ENCODE measurements around the gene CALHM3.

CALHM3 gene

GRCh38 chr10:103443475-103444185 lies 35.4 kb downstream of the CALHM3 start:
- no peak overlapping the region for H3K27ac ChIP-seq (ENCODE audit: low read depth, low read length)
- H3K4me1 ChIP-seq (ENCODE audit: insufficient read depth, low read length): peaks cover 12% of the 10 kb centered on the region
- H3K36me3 ChIP-seq (ENCODE audit: insufficient read depth, low read length): peaks cover 82% of the 10 kb centered on the region

DNA sequence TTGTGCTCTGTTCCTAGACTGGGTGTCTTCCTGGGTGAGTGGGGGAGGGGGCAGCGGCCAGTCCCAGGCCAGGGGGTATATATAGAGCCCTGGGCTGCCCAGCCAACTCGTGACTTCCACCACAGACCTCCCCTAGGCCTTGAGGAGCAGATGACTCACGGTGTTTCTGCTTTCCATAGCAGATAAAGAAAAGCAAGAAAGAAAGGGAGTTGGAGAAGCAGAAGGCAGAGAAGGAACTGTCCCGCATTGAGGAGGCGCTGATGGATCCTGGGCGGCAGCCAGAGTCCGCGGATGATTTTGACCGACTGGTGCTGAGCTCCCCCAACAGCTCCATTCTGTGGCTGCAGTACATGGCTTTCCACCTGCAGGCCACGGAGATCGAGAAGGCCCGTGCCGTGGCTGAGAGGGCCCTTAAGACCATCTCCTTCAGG lies 37.0 kb downstream of the CALHM3 start:
- H3K27ac ChIP-seq (ENCODE audit: low read depth, low read length): no peak overlapping the region
- H3K4me3 ChIP-seq (ENCODE audit: low read depth in 1 of 2, low read length in 2 of 2): no peak overlapping the region
- no peaks in the 10 kb centered on the region for H3K27me3 ChIP-seq (ENCODE audit: control insufficient read depth in 1 of 2, insufficient read depth in 2 of 2, low read length in 2 of 2)
- H3K9ac ChIP-seq (ENCODE audit: low read length): no peak overlapping the region
- H3K4me1 ChIP-seq (ENCODE audit: insufficient read depth, low read length): peaks cover 4% of the 10 kb centered on the region
- peaks cover 83% of the 10 kb centered on the region for H3K36me3 ChIP-seq (ENCODE audit: insufficient read depth, low read length)
- no peaks in the 10 kb centered on the region for H3K9me3 ChIP-seq (ENCODE audit: low read length)

More at GRCh38 chr10:103443475-103444185, 35.4 kb downstream of the CALHM3 start:
- Histone ChIP-seq H3K9ac (ENCODE audit: low read length) (no peak overlapping the region), H3K4me3 (ENCODE audit: low read depth in 1 of 2, low read length in 2 of 2) (no peak overlapping the region), H3K9me3 (ENCODE audit: low read length) (no peaks in the 10 kb centered on the region), H3K27me3 (ENCODE audit: control insufficient read depth in 1 of 2, insufficient read depth in 2 of 2, low read length in 2 of 2) (no peaks in the 10 kb centered on the region)

DNA sequence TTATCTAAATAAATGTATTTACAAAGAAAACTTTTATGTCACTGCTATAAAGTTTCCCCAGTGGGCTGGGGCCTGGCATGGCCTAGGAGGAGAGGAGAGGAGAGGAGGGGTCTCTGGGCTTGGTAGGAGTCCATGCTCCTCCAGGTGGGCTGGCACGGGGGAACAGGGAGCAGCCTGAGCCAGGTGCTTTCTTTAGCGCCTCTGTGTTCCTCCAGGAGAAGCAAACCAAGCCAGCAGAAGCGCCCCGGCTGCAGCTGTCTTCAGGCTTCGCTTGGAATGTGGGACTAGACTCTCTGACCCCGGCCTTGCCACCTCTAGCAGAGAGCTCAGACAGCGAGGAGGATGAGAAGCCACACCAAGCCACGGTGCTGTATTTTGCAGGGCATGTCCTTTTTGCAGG lies 37.4 kb downstream of the CALHM3 start:
- no peak overlapping the region for H3K4me3 ChIP-seq (ENCODE audit: low read depth in 1 of 2, low read length in 2 of 2)
- H3K4me1 ChIP-seq (ENCODE audit: insufficient read depth, low read length): no peaks in the 10 kb centered on the region
- H3K27ac ChIP-seq (ENCODE audit: low read depth, low read length): no peak overlapping the region
- no peak overlapping the region for H3K9ac ChIP-seq (ENCODE audit: low read length)
- H3K36me3 ChIP-seq (ENCODE audit: insufficient read depth, low read length): peaks cover 84% of the 10 kb centered on the region
- H3K9me3 ChIP-seq (ENCODE audit: low read length): no peaks in the 10 kb centered on the region
- H3K27me3 ChIP-seq (ENCODE audit: control insufficient read depth in 1 of 2, insufficient read depth in 2 of 2, low read length in 2 of 2): no peaks in the 10 kb centered on the region

DNA sequence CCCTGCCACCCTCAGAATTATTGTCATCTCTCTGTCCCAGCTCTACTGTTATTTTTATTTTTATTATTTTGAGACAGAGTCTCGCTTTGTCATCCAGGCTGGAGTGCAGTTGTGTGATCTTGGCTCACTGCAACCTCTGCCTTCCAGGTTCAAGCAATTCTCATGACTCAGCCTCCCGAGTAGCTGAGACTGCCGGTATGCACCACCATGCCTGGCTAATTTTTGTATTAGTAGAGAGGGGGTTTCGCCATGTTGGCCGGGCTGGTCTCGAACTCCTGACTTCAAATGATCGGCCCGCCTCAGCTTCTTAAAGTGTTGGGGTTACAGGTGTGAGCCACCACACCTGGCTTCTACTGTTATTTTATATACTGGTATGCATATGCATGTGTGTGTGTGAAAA lies 37.8 kb downstream of the CALHM3 start:
- Histone ChIP-seq H3K9ac (ENCODE audit: low read length) (no peak overlapping the region), H3K4me1 (ENCODE audit: insufficient read depth, low read length) (no peaks in the 10 kb centered on the region), H3K36me3 (ENCODE audit: insufficient read depth, low read length) (peaks cover 84% of the 10 kb centered on the region), H3K9me3 (ENCODE audit: low read length) (no peaks in the 10 kb centered on the region), H3K4me3 (ENCODE audit: low read depth in 1 of 2, low read length in 2 of 2) (no peak overlapping the region), H3K27ac (ENCODE audit: low read depth, low read length) (no peak overlapping the region), H3K27me3 (ENCODE audit: control insufficient read depth in 1 of 2, insufficient read depth in 2 of 2, low read length in 2 of 2) (no peaks in the 10 kb centered on the region)

DNA sequence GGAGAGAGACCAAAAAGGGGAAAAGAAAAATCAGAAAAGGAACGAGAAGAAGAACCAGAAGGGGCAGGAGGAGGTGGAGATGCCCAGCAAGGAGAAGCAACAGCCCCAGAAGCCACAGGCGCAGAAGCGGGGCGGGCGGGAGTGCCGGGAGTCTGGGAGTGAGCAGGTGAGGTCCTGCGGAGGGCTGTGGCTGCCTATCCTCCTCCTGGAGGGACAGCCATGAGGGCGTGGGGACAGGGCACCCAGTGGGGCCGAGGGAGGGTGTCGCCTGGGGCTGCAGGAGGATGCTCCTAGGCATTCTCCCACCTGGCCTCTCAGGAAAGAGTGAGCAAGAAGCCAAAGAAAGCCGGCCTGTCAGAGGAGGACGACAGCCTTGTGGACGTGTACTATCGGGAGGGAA lies 38.6 kb downstream of the CALHM3 start:
- H3K27ac ChIP-seq (ENCODE audit: low read depth, low read length): no peak overlapping the region
- no peak overlapping the region for H3K9ac ChIP-seq (ENCODE audit: low read length)

DNA sequence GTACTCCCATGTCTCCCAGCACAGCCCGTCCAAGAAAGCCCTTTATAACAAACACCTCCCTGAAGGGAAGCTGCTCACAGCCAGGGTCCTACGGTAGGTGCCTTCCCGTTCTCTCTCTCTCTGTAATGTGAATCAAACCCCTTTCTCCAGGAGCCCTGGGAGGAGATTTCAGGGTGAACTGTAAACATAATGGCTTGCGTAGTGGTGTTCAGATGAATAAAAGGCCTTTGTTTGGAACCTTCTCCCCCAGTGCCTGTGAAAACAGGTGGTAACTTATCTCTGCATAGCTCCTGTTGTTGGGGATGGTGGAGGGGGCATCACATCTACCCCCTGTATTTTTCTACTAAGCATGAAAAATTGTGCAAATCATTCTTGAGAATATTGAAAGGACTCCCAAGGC lies 39.3 kb downstream of the CALHM3 start:
- Histone ChIP-seq H3K4me1 (ENCODE audit: insufficient read depth, low read length) (no peaks in the 10 kb centered on the region), H3K36me3 (ENCODE audit: insufficient read depth, low read length) (peaks cover 80% of the 10 kb centered on the region), H3K9ac (ENCODE audit: low read length) (no peak overlapping the region), H3K27ac (ENCODE audit: low read depth, low read length) (no peak overlapping the region), H3K4me3 (ENCODE audit: low read depth in 1 of 2, low read length in 2 of 2) (no peak overlapping the region), H3K9me3 (ENCODE audit: low read length) (no peaks in the 10 kb centered on the region), H3K27me3 (ENCODE audit: control insufficient read depth in 1 of 2, insufficient read depth in 2 of 2, low read length in 2 of 2) (no peaks in the 10 kb centered on the region)

More for the DNA sequence above, 38.6 kb downstream of the CALHM3 start:
- Histone ChIP-seq H3K4me1 (ENCODE audit: insufficient read depth, low read length) (no peaks in the 10 kb centered on the region), H3K9me3 (ENCODE audit: low read length) (no peaks in the 10 kb centered on the region), H3K36me3 (ENCODE audit: insufficient read depth, low read length) (peaks cover 83% of the 10 kb centered on the region), H3K27me3 (ENCODE audit: control insufficient read depth in 1 of 2, insufficient read depth in 2 of 2, low read length in 2 of 2) (no peaks in the 10 kb centered on the region), H3K4me3 (ENCODE audit: low read depth in 1 of 2, low read length in 2 of 2) (no peak overlapping the region)

GRCh38 chr10:103433858-103434257 lies 45.2 kb downstream of the CALHM3 start:
- no peaks in the 10 kb centered on the region for H3K4me1 ChIP-seq (ENCODE audit: insufficient read depth, low read length)
- no peak overlapping the region for H3K9ac ChIP-seq (ENCODE audit: low read length)
- no peak overlapping the region for H3K27ac ChIP-seq (ENCODE audit: low read depth, low read length)
- no peaks in the 10 kb centered on the region for H3K27me3 ChIP-seq (ENCODE audit: control insufficient read depth in 1 of 2, insufficient read depth in 2 of 2, low read length in 2 of 2)
- no peaks in the 10 kb centered on the region for H3K9me3 ChIP-seq (ENCODE audit: low read length)
- no peak overlapping the region for H3K4me3 ChIP-seq (ENCODE audit: low read depth in 1 of 2, low read length in 2 of 2)
- H3K36me3 ChIP-seq (ENCODE audit: insufficient read depth, low read length): peaks cover 61% of the 10 kb centered on the region

- Histone ChIP-seq H3K27ac (ENCODE audit: low read depth, low read length) (no peak overlapping the region), H3K4me3 (ENCODE audit: low read depth in 1 of 2, low read length in 2 of 2) (no peak overlapping the region), H3K9me3 (ENCODE audit: low read length) (no peaks in the 10 kb centered on the region), H3K36me3 (ENCODE audit: insufficient read depth, low read length) (peaks cover 52% of the 10 kb centered on the region), H3K4me1 (ENCODE audit: insufficient read depth, low read length) (no peaks in the 10 kb centered on the region), H3K9ac (ENCODE audit: low read length) (no peak overlapping the region), H3K27me3 (ENCODE audit: control insufficient read depth in 1 of 2, insufficient read depth in 2 of 2, low read length in 2 of 2) (no peaks in the 10 kb centered on the region)
Observed at GRCh38 chr10:103431902-103432301, 47.1 kb downstream of the CALHM3 start.

DNA sequence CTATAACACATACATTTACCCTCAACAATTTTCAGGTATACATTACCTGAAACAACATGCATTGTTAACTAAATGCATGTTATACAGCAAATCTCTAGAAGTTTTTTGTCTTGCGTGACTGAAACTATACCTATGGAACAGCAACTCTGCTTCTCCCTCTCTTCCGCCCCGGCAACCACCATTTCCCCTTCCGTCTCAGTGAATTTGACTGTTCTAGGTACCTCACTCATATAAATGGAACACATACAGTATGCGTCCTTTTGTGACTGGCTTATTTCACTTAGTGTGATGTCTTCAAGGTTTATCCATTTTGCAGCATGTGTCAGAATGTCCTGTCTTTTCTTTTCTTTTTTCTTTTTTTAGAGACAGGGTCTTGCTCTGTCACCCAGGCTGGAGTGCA lies 49.4 kb downstream of the CALHM3 start:
- H3K4me1 ChIP-seq (ENCODE audit: insufficient read depth, low read length): no peaks in the 10 kb centered on the region
- H3K4me3 ChIP-seq (ENCODE audit: low read depth in 1 of 2, low read length in 2 of 2): no peak overlapping the region
- H3K9ac ChIP-seq (ENCODE audit: low read length): no peak overlapping the region
- no peak overlapping the region for H3K27ac ChIP-seq (ENCODE audit: low read depth, low read length)
- peaks cover 52% of the 10 kb centered on the region for H3K36me3 ChIP-seq (ENCODE audit: insufficient read depth, low read length)
- no peaks in the 10 kb centered on the region for H3K9me3 ChIP-seq (ENCODE audit: low read length)
- H3K27me3 ChIP-seq (ENCODE audit: control insufficient read depth in 1 of 2, insufficient read depth in 2 of 2, low read length in 2 of 2): no peaks in the 10 kb centered on the region

GRCh38 chr10:103428989-103429643 lies 49.9 kb downstream of the CALHM3 start:
- H3K4me1 ChIP-seq (ENCODE audit: insufficient read depth, low read length): no peaks in the 10 kb centered on the region
- peaks cover 52% of the 10 kb centered on the region for H3K36me3 ChIP-seq (ENCODE audit: insufficient read depth, low read length)
- H3K27me3 ChIP-seq (ENCODE audit: control insufficient read depth in 1 of 2, insufficient read depth in 2 of 2, low read length in 2 of 2): no peaks in the 10 kb centered on the region
- H3K9ac ChIP-seq (ENCODE audit: low read length): no peak overlapping the region
- H3K9me3 ChIP-seq (ENCODE audit: low read length): no peaks in the 10 kb centered on the region
- H3K4me3 ChIP-seq (ENCODE audit: low read depth in 1 of 2, low read length in 2 of 2): no peak overlapping the region
- no peak overlapping the region for H3K27ac ChIP-seq (ENCODE audit: low read depth, low read length)

- Histone ChIP-seq H3K27me3 (ENCODE audit: control insufficient read depth in 1 of 2, insufficient read depth in 2 of 2, low read length in 2 of 2) (no peaks in the 10 kb centered on the region), H3K9me3 (ENCODE audit: low read length) (no peaks in the 10 kb centered on the region), H3K4me1 (ENCODE audit: insufficient read depth, low read length) (no peaks in the 10 kb centered on the region), H3K27ac (ENCODE audit: low read depth, low read length) (no peak overlapping the region), H3K36me3 (ENCODE audit: insufficient read depth, low read length) (peaks cover 53% of the 10 kb centered on the region), H3K4me3 (ENCODE audit: low read depth in 1 of 2, low read length in 2 of 2) (no peak overlapping the region), H3K9ac (ENCODE audit: low read length) (no peak overlapping the region)
Observed at GRCh38 chr10:103427866-103428265, 51.2 kb downstream of the CALHM3 start.

DNA sequence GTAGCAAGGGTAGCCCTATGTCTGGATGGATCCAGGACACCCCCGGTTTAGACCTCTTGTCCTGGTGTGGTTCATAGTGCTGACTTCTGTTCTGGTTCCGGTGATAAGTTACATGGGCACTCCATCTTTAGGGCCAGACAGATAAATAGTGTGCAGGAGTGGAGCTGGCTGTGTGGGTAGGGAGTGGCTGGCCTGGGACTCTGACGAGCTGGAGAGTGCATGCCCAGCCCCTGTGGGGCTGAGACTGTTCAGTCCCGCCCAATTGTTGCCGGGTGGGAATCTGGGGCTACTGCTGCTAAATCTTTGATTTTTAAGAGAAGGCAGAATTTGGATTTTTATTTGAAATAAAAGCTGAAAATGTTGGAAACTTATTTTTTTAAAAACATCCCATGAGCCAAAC lies 55.3 kb downstream of the CALHM3 start:
- Histone ChIP-seq H3K9ac (ENCODE audit: low read length) (no peak overlapping the region), H3K9me3 (ENCODE audit: low read length) (no peaks in the 10 kb centered on the region), H3K27me3 (ENCODE audit: control insufficient read depth in 1 of 2, insufficient read depth in 2 of 2, low read length in 2 of 2) (no peaks in the 10 kb centered on the region), H3K27ac (ENCODE audit: low read depth, low read length) (no peak overlapping the region), H3K4me3 (ENCODE audit: low read depth in 1 of 2, low read length in 2 of 2) (no peak overlapping the region), H3K4me1 (ENCODE audit: insufficient read depth, low read length) (no peaks in the 10 kb centered on the region), H3K36me3 (ENCODE audit: insufficient read depth, low read length) (peaks cover 76% of the 10 kb centered on the region)
